Choroid plexus epithelial cell (primary cell): ENCODE data around the gene MMP25.

Experiments
- DNase-seq: peaks from one replicate; pipeline ENCODE4 v3.0.0-alpha.2; 2010; ENCODE audit warnings: low read depth
- H3K4me3 ChIP-seq: 2 replicates; pipeline ENCODE4 v1.5.1; 2011; ENCODE audit warnings: low read depth, mild to moderate bottlenecking, control low read depth, low read length, moderate library complexity
- CTCF ChIP-seq: conservative IDR thresholded peaks from 2 replicates; pipeline ENCODE4 v1.5.1; 2011; ENCODE audit warnings: low read depth, mild to moderate bottlenecking, control low read depth, inconsistent platforms, low read length, moderate library complexity

Gene MMP25

GRCh38 chr16:3091551-3091950 lies 45.2 kb downstream of the MMP25 start:
- TF ChIP-seq CTCF: no peak
- no peak for DNase-seq
- H3K4me3 ChIP-seq: no peak overlapping the region

DNA sequence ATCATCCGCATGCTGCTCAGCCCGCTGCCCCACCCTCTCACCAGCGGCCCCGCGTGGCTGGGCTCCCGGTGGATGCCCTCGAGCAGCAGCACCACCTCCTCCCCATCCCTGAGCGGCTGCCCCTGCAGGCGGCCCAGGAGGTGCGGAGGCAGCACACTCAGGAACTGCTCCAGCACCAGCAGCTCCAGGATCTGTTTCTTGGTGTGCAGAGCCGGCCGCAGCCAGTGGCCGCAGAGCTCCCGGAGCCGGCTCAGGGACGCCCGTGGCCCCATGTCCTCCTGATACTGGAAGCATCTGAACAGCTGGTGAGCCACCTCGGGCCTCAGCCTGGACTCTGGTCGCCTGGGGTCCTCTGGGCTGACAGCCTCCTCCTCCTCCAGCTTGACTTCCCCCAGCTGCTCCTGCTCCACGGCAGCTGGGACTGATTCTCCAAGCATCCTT lies 46.2 kb downstream of the MMP25 start:
- TF ChIP-seq CTCF: no peak
- no peak for DNase-seq
- no peak overlapping the region for H3K4me3 ChIP-seq

DNA sequence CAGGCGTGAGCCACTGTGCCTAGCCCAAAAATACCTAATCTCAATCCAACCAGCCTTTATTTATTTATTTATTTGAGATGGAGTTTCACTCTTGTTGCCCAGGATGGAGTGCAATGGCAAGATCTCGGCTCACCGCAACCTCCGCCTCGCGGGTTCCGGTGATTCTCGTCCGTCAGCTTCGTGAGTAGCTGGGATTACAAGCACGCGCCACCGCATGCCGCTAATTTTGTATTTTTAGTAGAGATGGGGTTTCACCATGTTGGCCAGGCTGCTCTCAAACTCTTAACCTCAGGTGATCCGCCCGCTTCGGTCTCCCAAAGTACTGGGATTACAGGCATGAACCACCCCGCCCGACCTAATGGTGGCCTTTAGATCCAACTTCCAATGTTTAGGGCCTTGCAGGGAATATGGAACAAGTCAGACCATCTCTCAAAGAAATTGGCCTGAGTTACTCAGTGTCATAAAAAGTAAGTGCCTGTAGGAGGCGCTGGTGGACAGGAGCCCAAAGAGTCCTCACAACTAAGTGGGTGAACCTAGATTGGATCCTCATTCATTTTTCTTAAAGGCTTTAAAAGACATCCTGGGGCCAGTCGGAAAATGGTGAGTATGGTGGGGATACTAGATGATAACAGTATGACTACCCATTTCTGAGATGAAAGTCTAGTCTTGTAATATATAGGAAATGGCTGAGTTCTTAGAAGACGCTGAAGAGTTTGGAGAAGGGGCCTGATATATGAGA lies 48.1 kb downstream of the MMP25 start:
- no peak overlapping the region for H3K4me3 ChIP-seq
- peak; percentile 61 for DNase-seq
- TF ChIP-seq CTCF: peak; percentile 68

DNA sequence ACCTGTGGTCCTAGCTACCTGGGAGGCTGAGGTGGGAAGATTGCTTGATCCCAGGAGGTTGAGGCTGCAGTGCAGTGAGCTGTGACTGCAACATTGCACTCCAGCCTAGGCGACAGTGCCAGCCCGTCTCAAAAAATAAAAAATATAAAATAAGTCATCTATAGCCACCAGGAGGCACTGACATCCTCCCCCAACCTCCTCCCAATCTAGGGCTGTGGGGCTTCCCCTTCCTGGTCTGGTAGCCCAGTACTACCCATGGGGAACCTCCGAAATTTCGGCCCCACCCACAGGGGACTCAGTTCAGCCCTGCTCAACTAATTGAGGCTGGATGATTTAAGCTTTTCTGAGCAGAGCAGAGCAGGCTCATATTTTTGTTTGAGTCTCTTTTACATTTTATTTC lies 49.5 kb downstream of the MMP25 start:
- DNase-seq: no peak
- no peak overlapping the region for H3K4me3 ChIP-seq
- TF ChIP-seq CTCF: peak; percentile 50

DNA sequence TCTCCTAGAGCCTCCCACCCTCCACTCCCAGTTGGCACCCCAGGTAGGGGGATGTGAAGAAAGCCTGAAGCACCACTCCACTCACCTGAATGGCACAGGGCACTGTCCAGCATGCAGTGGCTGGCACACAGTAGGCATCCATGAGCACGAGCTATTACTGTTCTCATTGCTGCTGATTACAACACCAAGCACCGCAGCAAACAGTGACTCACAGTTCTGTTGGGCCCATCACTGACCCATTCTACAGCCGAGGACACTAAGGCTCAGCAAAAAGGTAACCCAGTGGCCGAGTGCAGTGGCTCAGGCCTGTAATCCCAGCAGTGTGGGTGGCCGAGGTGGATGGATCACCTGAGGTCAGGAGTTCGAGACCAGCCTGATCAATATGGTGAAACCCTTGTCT lies 50.0 kb downstream of the MMP25 start:
- H3K4me3 ChIP-seq: no peak overlapping the region
- no peak for TF ChIP-seq CTCF

DNA sequence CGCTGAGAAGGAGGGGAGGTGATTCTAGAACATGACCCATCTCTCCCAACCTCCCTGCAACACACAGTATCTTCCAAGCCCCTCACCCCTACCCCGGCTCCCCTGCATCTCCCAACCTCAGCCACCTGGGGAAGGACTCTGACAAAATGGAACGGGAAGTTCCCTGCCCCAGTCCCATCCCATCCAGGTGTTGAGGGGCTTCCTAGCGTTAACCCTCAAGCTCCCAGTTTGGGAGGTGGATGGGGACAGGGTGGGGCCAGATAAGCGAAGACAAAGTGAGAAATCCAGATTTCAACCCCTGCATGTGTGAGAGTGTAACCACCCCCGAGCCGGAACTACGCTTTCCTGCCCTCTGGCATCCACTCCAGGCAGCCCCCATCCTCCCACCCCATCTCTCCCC lies 50.9 kb downstream of the MMP25 start:
- no peak overlapping the region for H3K4me3 ChIP-seq
- DNase-seq: no peak
- TF ChIP-seq CTCF: no peak

More for the DNA sequence above, 50.0 kb downstream of the MMP25 start:
- DNase-seq: no peak
